ENCODE data around the gene DHX30.
"Not testable (repeated sequence)": the region's sequence is repeated elsewhere in the genome, so short reads cannot be mapped to it uniquely, and the experiment has no call there.

The DHX30 gene

GRCh38 chr3:47802734-47803479 lies at the start of gene DHX30:
TSS of gene DHX30 (plus strand) at chr3:47803138. CDS start at chr3:47810684, 7,546 bp downstream.
- Histone ChIP-seq H3K27ac (ENCODE audit: low read length) (no peak within 1 kb of the TSS), H3K4me3 (ENCODE audit: low read length) (peak within 1 kb of the TSS; percentile 89), H3K27me3 (ENCODE audit: control insufficient read depth, insufficient read depth, low read length) (no peaks in the 10 kb centered on the region), H3K9me3 (ENCODE audit: control insufficient read depth, insufficient read depth, low read length) (no peaks in the 10 kb centered on the region), H3K4me1 (ENCODE audit: control insufficient read depth, insufficient read depth, low read length) (no peaks in the 10 kb centered on the region), H3K36me3 (ENCODE audit: control insufficient read depth, insufficient read depth, low read length) (0 out of 2 replicates have a peak, but pooled peaks cover 4% of the 10 kb centered on the region)
- no peak for DNase-seq (ENCODE audit: low read depth, low spot score)
- no CpG with 5 or more reads among the region's 90 CpGs for WGBS (ENCODE audit: insufficient coverage, insufficient read length)

- Histone ChIP-seq H3K27ac (ENCODE audit: low read length) (no peak overlapping the region), H3K4me3 (ENCODE audit: low read length) (no peak overlapping the region), H3K27me3 (ENCODE audit: control insufficient read depth, insufficient read depth, low read length) (no peaks in the 10 kb centered on the region), H3K4me1 (ENCODE audit: control insufficient read depth, insufficient read depth, low read length) (no peaks in the 10 kb centered on the region), H3K9me3 (ENCODE audit: control insufficient read depth, insufficient read depth, low read length) (no peaks in the 10 kb centered on the region), H3K36me3 (ENCODE audit: control insufficient read depth, insufficient read depth, low read length) (no peaks in the 10 kb centered on the region; the same call in 1 of the 2 replicates)
- no CpG with 5 or more reads among the region's 14 CpGs for WGBS (ENCODE audit: insufficient coverage, insufficient read length)
- DNase-seq (ENCODE audit: low read depth, low spot score): no peak
These were observed 44.5 kb upstream of the DHX30 start for GRCh38 chr3:47758261-47759025.

- no CpG with 5 or more reads among the region's 4 CpGs for WGBS (ENCODE audit: insufficient coverage, insufficient read length)
- not testable (repeated sequence) for H3K36me3 ChIP-seq (ENCODE audit: control insufficient read depth, insufficient read depth, low read length); H3K4me3 ChIP-seq (ENCODE audit: low read length)
These were observed 42.7 kb upstream of the DHX30 start for GRCh38 chr3:47760207-47760606.

GRCh38 chr3:47761046-47761445 lies 41.9 kb upstream of the DHX30 start:
- WGBS (ENCODE audit: insufficient coverage, insufficient read length): no CpG with 5 or more reads among the region's 4 CpGs
- H3K4me1 ChIP-seq (ENCODE audit: control insufficient read depth, insufficient read depth, low read length): no peaks in the 10 kb centered on the region
- DNase-seq (ENCODE audit: low read depth, low spot score): no peak
- no peaks in the 10 kb centered on the region for H3K9me3 ChIP-seq (ENCODE audit: control insufficient read depth, insufficient read depth, low read length)
- no peaks in the 10 kb centered on the region for H3K27me3 ChIP-seq (ENCODE audit: control insufficient read depth, insufficient read depth, low read length)
- H3K4me3 ChIP-seq (ENCODE audit: low read length): no peak overlapping the region
- H3K36me3 ChIP-seq (ENCODE audit: control insufficient read depth, insufficient read depth, low read length): no peaks in the 10 kb centered on the region; the same call in 1 of the 2 replicates
- no peak overlapping the region for H3K27ac ChIP-seq (ENCODE audit: low read length)

More at GRCh38 chr3:47760207-47760606, 42.7 kb upstream of the DHX30 start:
- not testable (repeated sequence) for H3K27me3 ChIP-seq (ENCODE audit: control insufficient read depth, insufficient read depth, low read length); H3K4me1 ChIP-seq (ENCODE audit: control insufficient read depth, insufficient read depth, low read length); H3K27ac ChIP-seq (ENCODE audit: low read length); H3K9me3 ChIP-seq (ENCODE audit: control insufficient read depth, insufficient read depth, low read length); DNase-seq (ENCODE audit: low read depth, low spot score)

- H3K4me1 ChIP-seq (ENCODE audit: control insufficient read depth, insufficient read depth, low read length): no peaks in the 10 kb centered on the region
- no peaks in the 10 kb centered on the region; the same call in 1 of the 2 replicates for H3K36me3 ChIP-seq (ENCODE audit: control insufficient read depth, insufficient read depth, low read length)
- DNase-seq (ENCODE audit: low read depth, low spot score): no peak
- WGBS (ENCODE audit: insufficient coverage, insufficient read length): no CpG with 5 or more reads among the region's 4 CpGs
- H3K9me3 ChIP-seq (ENCODE audit: control insufficient read depth, insufficient read depth, low read length): no peaks in the 10 kb centered on the region
- H3K4me3 ChIP-seq (ENCODE audit: low read length): no peak overlapping the region
- H3K27ac ChIP-seq (ENCODE audit: low read length): no peak overlapping the region
- H3K27me3 ChIP-seq (ENCODE audit: control insufficient read depth, insufficient read depth, low read length): no peaks in the 10 kb centered on the region
These were observed 40.7 kb upstream of the DHX30 start for GRCh38 chr3:47762233-47762632.

GRCh38 chr3:47766186-47766585 lies 36.8 kb upstream of the DHX30 start:
- no peak for DNase-seq (ENCODE audit: low read depth, low spot score)
- Histone ChIP-seq H3K36me3 (ENCODE audit: control insufficient read depth, insufficient read depth, low read length) (peaks cover 3% of the 10 kb centered on the region; the same call in 1 of the 2 replicates), H3K27me3 (ENCODE audit: control insufficient read depth, insufficient read depth, low read length) (no peaks in the 10 kb centered on the region), H3K4me3 (ENCODE audit: low read length) (no peak overlapping the region), H3K4me1 (ENCODE audit: control insufficient read depth, insufficient read depth, low read length) (no peaks in the 10 kb centered on the region), H3K27ac (ENCODE audit: low read length) (no peak overlapping the region), H3K9me3 (ENCODE audit: control insufficient read depth, insufficient read depth, low read length) (no peaks in the 10 kb centered on the region)
- WGBS (ENCODE audit: insufficient coverage, insufficient read length): no CpG with 5 or more reads among the region's 4 CpGs

GRCh38 chr3:47772047-47772446 lies 30.9 kb upstream of the DHX30 start:
- Histone ChIP-seq H3K27ac (ENCODE audit: low read length) (no peak overlapping the region), H3K27me3 (ENCODE audit: control insufficient read depth, insufficient read depth, low read length) (no peaks in the 10 kb centered on the region), H3K36me3 (ENCODE audit: control insufficient read depth, insufficient read depth, low read length) (peaks cover 6% of the 10 kb centered on the region; the same call in 1 of the 2 replicates), H3K9me3 (ENCODE audit: control insufficient read depth, insufficient read depth, low read length) (no peaks in the 10 kb centered on the region), H3K4me3 (ENCODE audit: low read length) (no peak overlapping the region), H3K4me1 (ENCODE audit: control insufficient read depth, insufficient read depth, low read length) (no peaks in the 10 kb centered on the region)
- DNase-seq (ENCODE audit: low read depth, low spot score): no peak
- no CpG with 5 or more reads among the region's 8 CpGs for WGBS (ENCODE audit: insufficient coverage, insufficient read length)

GRCh38 chr3:47772788-47773187 lies 30.1 kb upstream of the DHX30 start:
- DNase-seq (ENCODE audit: low read depth, low spot score): no peak

GRCh38 chr3:47778746-47779145 lies 24.2 kb upstream of the DHX30 start:
- no peaks in the 10 kb centered on the region for H3K36me3 ChIP-seq (ENCODE audit: control insufficient read depth, insufficient read depth, low read length)
- DNase-seq (ENCODE audit: low read depth, low spot score): no peak

More at GRCh38 chr3:47772788-47773187, 30.1 kb upstream of the DHX30 start:
- Histone ChIP-seq H3K27me3 (ENCODE audit: control insufficient read depth, insufficient read depth, low read length) (no peaks in the 10 kb centered on the region), H3K4me1 (ENCODE audit: control insufficient read depth, insufficient read depth, low read length) (no peaks in the 10 kb centered on the region), H3K9me3 (ENCODE audit: control insufficient read depth, insufficient read depth, low read length) (no peaks in the 10 kb centered on the region), H3K27ac (ENCODE audit: low read length) (no peak overlapping the region), H3K36me3 (ENCODE audit: control insufficient read depth, insufficient read depth, low read length) (peaks cover 6% of the 10 kb centered on the region; the same call in 1 of the 2 replicates), H3K4me3 (ENCODE audit: low read length) (no peak overlapping the region)
- no CpG with 5 or more reads among the region's 8 CpGs for WGBS (ENCODE audit: insufficient coverage, insufficient read length)

GRCh38 chr3:47780741-47781684 lies 21.9 kb upstream of the DHX30 start:
- no peaks in the 10 kb centered on the region for H3K27me3 ChIP-seq (ENCODE audit: control insufficient read depth, insufficient read depth, low read length)
- H3K27ac ChIP-seq (ENCODE audit: low read length): no peak overlapping the region
- H3K9me3 ChIP-seq (ENCODE audit: control insufficient read depth, insufficient read depth, low read length): no peaks in the 10 kb centered on the region
- no CpG with 5 or more reads among the region's 54 CpGs for WGBS (ENCODE audit: insufficient coverage, insufficient read length)
- DNase-seq (ENCODE audit: low read depth, low spot score): no peak
- peaks cover 2% of the 10 kb centered on the region for H3K4me1 ChIP-seq (ENCODE audit: control insufficient read depth, insufficient read depth, low read length)
- H3K36me3 ChIP-seq (ENCODE audit: control insufficient read depth, insufficient read depth, low read length): no peaks in the 10 kb centered on the region
- H3K4me3 ChIP-seq (ENCODE audit: low read length): peak overlapping the region; percentile 92

More at GRCh38 chr3:47778746-47779145, 24.2 kb upstream of the DHX30 start:
- no peaks in the 10 kb centered on the region for H3K27me3 ChIP-seq (ENCODE audit: control insufficient read depth, insufficient read depth, low read length)
- no peak overlapping the region for H3K4me3 ChIP-seq (ENCODE audit: low read length)
- H3K4me1 ChIP-seq (ENCODE audit: control insufficient read depth, insufficient read depth, low read length): peaks cover 2% of the 10 kb centered on the region
- no peaks in the 10 kb centered on the region for H3K9me3 ChIP-seq (ENCODE audit: control insufficient read depth, insufficient read depth, low read length)
- WGBS (ENCODE audit: insufficient coverage, insufficient read length): no CpG with 5 or more reads among the region's 3 CpGs
- H3K27ac ChIP-seq (ENCODE audit: low read length): no peak overlapping the region
